Activated CD8-positive, alpha-beta memory T cell treated with anti-CD3 and anti-CD28 coated beads for 4 hours (primary cell): ENCODE data around the gene PXT1.
"Not testable (repeated sequence)": the region's sequence is repeated elsewhere in the genome, so short reads cannot be mapped to it uniquely, and the experiment has no call there.

Source experiments
- DNase-seq, 2 donors: peaks; one replicate each; pipeline ENCODE4 v3.0.0-alpha.2; 2020; ENCODE audit warnings: low read depth in 2 of 2

PXT1 gene

DNA sequence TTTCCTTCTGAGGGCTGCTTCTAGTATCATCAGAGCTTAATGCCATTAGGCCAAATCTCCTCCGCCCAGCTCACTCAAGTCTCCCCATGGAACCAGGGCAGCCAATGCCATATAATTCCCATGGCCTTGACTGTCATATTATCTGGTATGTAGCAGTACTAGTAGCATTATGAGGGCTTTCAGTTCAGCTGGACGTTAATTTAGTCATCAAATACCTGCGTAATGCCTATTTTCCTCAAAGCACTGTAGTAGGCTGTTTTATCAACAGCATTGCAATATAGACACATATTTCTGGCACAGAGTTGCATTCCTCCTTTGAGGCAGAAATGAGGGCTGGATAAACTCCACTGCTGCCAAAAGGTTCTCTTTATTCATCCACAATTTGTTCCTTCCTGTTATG, 1.8 kb upstream of the PXT1 start:
- DNase-seq: no peak

DNA sequence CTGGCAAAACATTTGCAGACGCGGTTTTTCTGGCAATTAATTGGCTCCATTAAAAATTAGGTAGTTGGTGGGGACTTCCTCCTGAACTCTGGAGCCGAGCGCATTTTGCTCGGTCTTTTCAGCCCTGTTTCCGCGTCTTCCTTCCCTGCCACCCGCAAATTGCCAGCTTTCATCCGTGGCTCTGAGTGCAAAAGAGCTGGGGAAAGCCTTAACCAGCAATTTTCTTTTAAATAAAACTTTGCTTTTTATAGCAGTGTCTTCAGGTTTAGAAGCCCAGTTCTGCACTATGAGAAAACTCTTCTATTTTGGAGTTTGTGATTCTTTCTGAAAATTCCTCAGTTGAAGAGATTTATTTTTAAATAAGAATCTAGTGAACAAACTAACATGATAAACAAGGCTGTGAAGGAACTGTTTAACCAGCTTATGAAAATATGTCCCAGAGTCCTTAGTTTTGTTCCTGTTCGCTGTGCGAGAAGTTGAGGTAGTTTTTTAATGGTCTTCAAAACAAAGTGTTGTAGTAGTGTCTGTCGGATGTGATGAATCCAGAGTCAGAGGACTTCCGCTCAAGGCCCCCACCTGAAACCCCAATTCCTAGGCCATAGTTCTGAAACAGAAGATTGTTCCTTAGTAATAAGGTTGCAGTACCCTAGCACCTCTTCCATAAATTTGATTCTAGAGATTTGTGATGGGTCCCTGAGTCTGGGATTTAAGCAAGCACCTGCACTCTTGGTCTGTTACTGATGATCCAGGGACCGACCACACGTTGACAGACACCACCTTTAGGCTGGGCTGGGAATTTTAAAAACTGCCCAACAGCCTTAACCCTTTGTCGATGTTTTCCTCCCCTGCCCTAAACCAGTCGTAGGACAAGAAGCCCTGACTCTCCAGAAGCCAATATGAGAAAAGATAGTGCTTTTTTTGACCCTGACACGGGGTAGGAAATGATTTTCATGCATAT, 1.1 kb upstream of the PXT1 start:
- no peak for DNase-seq

DNA sequence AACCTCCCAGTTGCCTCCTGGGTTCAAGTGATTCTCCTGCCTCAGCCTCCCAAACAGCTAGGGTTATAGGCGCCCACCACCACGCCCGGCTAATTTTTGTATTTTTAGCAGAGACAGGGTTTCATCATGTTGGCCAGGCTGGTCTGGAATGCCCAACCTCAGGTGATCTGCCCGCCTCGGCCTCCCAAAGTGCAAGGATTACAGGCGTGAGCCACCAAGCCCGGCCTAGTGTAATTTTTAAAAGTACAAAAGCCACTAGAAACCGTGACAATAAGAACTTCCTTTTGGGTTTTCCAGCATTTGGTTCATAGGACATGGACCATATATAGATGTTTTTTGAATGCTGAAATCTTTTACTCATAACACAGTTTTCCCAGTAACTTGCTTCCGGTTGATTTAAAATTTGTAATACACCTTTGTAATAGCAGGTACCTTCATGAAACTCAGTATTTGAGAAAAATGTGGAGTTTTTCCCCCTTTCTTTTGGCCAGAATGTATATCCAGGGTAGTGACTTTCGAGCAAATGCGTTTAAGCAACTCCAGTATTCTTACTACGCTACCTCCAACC, 467 bp downstream of the PXT1 start:
- no peak for DNase-seq

DNA sequence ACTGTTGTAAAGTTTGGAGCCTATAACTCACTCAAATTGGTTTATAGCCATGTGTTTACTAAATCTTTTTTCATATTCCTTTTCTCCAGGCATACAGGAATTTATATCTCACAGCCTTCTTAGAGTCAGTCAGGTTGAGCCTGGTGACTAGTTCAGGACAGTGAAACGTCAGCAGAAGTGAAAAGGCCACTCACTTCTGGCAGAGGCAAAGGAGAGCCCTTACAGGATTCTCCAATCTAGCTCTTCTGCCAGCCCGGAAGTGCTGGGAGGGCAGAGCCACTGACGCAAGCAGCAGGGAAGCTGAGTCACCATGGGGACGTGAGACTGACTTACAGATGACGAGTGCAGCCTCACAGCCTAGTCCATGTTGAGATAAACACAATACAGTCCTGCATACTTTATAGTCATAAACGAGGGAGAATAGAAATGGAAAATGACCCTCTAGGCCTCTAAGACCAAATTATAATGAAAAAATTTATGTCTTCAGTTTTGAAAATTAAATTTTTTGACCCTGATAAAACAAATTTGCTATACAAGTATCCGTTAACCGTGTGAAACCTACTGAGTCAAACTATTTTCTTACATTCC, 1.3 kb downstream of the PXT1 start:
- DNase-seq: peak; percentile 70 to 79

DNA sequence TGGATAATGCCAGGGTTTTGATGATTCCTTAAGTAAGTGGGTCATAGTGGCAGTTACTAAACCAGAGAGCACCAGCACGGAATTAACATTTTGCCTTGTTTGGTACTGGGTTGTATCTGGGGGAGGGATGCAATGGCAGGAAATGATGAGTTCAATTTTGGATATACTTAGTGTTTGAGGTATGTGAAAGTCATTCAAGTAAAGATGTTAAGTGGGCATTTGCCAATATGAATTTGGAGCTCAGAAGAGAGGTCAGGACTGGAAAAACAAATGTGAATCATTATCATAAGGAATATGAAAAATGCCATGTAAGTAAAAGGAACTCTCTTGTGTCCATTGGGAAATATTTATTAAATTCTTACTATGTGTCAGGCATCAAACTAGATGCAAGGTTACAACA, 6.2 kb downstream of the PXT1 start:
- DNase-seq: no peak

DNA sequence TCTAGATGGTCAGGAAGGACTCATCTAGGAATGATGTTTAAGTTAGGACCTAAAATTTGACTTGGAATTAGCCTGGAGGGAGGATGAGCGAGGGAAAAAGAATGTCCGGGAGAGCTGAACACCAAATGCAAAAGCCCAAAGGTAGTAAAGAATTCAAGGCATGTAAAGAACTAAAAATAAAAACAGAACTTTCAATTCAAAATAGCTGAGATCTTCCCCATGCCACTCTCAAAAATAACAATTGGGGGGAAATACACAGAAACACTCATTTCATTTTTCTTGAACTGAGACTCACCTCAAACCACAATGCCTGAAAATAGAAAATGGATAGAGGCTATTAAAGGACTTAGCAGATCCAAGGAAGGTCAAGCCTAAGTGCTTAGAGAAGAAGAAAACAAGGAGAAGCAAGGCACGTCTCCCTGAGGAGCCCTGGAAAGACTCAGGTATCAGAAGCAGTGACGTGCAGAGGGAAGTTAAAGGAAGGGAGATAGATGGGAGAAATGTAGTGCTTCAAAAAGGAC, 10.4 kb downstream of the PXT1 start:
- DNase-seq: no peak

DNA sequence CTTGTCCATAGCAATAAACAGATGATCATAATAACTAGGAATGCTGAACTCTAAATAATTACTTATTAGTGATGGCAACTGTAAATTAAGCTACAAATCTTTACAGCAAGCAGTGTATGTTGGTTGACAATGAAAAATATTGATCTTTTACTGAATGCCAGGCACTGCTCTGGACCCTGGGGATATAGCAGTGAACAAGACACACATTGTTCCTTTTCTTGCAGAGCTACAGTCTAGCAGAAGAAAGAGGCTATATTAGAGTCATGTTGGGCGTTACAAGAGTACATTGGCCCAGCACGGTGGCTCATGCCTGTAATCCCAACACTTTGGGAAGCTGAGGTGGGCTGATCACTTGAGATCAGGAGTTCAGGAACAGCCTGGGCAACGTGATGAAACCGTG, 11.5 kb downstream of the PXT1 start:
- DNase-seq: no peak

DNA sequence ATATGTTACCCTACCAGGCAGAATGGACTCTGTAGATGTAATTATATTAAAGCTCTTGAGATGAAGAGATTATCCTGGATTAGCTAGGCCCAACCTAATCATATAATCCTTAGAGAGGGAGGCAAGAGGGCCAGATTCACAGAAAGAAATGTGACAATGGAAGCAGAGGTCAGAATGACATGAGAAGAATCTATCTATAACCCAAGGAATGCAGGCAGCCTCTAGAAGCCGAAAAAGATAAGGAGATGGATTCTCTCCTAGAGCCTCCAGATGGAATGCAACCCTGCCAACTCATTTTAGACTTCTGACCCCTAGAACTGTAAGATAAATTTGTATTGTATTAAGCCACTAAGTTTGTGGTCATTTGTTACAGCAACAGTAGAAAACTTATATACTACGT, 12.3 kb downstream of the PXT1 start:
- DNase-seq: no peak

DNA sequence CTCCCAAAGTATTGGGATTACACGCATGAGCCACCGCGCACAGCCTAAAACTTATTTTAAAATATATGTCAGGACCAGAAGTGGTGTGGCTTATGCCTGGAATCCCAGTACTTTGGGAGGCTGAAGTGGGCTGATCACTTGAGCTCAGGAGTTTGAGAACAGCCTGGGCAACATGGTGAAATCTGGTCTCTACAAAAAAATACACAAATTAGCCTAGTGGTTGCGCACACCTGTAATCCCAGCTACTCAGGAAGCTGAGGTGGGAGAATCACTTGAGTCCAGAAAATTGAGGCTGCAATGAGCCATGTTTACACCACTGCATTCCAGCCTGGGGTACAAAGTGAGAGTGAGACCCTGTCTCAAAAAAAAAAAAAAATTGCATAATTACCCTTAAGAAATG, 13.7 kb downstream of the PXT1 start:
- no peak for DNase-seq

DNA sequence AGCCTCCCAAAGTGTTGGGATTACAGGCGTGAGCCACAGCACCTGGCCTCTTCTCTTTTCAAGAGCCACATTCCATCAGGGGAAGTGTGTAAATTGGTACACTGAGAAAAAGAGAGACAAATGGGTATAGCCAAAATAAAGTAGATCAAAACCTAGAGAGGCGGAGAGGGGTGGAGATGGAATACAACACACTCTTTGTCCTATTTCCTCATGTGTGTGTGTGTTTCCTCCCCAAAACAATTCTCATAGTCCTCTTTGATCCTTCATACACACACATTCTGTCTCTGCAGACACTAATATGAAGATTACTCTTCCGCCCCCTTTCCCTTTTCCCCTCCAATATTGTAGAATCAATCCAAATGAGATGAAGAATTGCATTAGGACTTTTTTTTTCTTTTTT, 16.0 kb downstream of the PXT1 start:
- no peak for DNase-seq

DNA sequence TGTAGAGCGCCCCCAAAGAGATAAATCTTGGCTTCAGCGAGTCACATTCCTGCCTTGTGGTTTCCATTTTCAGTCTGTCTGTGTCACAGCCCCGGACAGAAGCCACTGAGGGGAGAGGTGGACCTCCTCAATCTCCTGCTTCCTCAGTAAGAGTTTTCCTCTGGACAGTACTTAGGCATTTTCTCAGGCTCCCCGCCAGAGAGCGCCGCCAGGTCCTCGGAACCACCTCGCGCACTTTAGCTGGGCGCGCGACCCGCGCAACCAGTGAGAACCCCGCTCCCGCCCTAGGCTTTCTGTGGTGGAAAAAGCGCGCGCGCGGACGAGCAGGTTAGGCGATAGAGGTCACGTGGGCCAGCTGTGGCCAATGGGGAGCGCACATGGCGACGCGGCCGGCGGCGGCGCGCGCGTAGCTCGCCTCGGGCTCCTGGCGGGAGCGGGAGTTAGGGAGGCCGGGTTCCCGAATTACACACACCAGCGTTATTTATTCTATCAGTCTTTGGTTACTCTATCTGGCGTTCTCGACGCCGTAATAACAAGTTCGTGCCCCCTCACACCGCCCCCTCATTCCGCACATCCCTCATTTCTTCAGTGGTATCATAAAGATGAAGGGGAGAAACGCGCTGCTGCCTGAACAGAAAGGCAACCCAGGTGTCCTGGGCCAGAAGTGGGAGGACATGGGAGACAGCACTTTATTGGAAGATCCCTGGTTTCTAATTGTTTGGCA, 19.4 kb downstream of the PXT1 start:
- peak; percentile 94 to 96 for DNase-seq

DNA sequence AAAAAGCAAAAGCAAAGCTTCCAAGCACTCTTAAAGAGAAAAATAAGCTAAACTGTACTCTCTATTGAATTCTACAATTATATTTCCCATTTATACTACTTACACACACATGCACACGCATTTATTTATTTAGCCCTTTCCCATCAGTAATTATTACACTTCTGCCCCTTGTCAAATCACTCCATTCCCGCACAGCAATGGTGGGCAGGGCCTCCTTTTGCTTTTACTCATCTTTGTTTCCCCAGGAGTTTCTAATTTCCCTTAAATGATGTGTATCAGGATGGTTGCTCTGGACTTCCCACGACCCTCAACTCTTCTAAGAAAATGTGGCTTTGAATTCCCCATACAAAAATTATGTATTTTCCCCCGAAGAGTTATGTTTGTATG, 19.9 kb downstream of the PXT1 start:
- no peak for DNase-seq

DNA sequence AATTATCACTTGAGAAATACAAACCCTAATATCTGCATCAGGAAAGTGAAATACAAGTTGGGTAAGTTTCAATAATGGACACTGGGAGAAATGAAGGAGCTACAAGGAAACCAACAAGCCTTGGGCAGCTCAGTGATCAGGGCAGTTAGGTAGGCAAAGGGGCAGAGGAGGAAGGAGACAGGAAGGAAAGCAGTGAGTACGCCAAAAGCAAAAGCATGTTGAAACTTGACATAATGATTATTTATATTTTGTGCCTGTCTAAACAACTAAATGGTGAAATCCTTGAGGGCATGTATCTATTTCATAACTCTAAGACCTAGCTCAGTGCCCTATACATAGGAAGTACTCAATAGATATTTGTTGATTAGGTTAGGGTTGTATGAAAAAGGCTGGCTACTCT, 23.3 kb downstream of the PXT1 start:
- no peak for DNase-seq

DNA sequence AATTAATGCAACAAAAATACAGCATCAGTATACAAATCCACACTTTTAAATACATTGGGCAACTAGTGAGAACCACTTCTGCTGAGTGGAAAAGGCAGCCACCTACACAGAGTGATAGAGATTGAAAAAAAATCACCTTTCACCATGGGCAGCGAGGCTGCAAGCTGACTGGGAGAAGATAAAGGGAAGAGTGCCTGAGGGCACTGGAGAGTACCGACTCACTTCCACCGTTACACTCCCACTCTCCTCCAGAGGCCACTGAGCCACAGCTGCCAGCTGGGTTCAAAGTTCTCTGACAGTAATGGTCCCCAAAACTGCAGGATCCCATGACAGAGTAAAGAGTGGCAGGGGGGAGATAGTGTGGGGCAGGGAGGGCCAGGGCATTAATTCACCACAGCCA, 24.1 kb downstream of the PXT1 start:
- DNase-seq: no peak

DNA sequence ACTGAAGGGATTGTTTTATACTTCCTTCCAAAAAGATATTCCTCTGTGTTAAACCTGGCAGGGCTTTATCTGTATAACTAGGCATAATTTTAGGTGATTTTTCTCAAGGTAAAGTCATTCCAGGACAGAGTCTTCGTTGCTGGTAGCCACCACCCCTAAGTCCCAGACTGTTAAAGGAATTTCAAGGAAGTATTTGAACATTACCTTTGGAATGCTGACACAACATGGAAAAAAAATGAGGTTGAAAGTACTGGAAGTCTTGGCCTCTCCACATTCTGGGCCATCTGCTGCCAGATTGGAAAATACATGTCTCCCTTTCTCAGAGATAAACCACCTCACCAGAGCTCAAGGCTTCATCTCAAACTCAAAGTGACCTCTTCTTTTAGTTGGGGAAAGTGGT, 28.2 kb downstream of the PXT1 start:
- no peak for DNase-seq

DNA sequence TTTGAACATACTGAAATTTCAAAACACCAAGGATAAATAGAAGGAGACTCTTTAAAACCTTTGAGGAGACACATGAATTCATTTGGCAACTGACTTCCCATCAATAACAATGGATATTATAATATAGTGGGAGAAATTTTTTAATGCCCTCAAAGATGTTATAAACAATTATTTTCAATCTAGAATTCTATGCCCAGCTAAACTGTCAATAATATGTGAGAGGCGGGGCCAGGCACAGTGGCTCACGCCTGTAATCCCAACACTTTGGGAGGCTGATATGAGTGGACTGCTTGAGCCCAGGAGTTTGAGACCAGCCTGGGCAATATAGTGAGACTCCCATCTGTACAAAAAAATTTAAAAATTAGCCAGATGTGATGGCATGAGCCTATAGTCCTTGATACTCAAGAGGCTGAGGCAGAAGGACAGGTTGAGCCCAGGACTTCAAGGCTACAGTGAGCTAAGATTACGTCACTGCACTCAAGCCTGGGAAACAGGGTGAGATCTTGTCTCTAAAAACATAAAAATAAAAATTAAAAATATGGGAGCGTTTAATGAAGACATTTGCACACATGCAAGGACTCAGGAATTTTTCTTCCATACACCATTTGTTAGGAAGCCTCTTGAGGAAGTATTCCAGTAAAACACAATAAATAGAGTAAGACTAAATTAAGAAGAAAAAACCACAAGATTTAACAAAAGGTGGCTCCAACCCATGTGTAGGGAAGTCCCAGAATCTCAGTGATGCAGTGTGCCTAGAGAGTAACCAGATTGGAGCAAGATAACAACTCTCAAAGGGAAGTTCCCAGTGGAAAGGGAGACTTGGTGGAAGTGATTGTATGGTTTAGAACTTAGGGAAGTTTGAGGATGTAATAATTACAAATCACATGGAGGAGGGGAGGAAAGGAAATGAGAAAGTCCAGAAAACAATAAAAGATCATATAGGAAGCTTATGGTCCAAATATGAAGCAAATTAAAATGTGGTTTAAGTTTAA, 28.9 kb downstream of the PXT1 start:
- DNase-seq: no peak

DNA sequence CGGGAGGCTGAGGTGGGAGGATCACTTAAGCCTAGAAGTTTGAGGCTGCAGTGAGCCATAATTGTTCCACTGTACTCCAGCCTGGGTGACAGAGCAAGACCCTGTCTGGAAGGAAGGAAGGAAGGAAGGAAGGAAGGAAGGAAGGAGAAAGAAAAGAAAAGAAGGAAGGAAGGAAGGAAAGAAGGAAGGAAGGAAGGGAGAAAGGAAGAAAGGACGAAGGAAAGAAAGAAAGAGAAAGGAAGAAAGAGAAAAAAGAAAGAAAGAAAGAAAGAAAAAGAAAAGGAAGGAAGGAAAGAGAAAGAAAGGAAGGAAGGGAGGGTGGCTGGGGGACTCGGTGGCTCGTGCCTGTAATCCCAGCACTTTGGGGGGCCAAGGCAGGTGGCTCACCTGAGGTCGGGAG, 32.9 kb downstream of the PXT1 start:
- not testable (repeated sequence) for DNase-seq

DNA sequence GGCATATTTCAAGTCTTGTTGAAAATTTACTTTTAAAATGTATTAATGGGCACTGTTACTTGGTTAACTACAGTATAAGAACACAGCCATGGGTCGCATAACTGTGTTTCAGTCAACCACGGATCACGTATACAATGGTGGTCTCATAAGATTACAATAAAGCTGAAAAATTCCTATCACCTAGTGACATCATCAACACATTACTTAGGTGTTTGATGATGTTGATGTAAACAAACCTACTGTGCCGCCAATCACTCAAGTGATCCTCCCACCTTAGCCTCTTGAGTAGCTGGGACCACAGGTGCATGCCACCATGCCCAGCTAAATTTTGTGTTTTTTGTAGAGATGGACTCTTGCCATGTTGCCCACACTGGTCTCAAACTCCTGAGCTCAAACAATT, 38.5 kb downstream of the PXT1 start:
- DNase-seq: no peak

DNA sequence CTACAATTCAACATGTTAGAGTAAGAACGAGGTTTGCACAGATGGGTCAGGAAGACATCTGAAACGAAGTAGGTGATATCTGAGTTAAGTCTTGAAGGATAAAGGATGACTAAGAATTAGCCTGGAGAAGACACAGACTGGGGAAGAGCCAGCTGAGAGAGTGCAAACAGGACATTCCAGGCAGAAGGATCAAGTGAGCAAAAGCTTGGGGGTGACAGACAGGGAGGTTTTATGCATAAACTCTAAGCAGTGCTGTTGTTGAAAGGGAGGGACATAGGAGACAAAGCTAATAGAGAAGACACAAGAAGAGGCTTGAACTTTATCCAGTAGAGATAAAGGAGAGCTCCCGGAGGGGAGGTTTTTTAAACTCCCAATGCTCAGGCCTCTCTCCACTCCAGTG, 40.2 kb downstream of the PXT1 start:
- no peak for DNase-seq

DNA sequence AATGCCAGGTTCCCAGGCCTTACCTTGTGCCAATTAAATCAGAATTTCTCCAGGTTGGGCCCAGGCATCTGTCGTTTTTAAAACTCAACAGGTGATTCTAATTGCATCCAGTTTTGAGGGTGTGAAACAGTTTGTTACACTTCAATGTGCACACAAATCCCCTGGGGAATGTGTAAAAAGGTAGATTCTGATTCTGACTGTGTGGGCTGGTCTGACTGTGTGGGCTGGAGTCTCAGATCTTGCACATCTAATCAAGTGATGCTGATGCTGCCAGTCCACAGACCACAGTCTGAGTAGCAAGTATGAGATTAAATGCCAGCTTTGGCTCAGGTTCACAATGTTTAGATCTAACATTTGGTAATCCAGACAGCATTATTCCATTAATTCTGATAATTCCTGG, 42.7 kb downstream of the PXT1 start:
- DNase-seq: no peak

DNA sequence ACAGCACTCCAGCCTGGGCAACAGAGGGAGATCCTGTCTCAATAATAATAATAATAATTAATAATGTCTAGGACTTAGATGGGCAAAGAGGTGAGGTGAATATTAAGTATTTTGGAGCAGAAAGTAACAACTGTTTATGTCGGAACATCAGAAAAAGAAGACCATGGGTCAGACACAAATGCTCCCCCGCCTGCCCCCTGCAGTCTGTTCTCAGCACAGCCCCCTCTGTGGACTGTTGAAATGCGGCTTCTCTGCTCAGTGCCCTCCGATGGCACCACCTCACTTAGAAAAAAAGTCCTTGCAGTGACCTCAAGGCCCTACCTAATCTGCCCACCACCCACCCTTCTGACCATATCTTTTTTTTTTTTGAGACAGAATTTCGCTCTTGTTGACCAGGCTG, 50.0 kb downstream of the PXT1 start:
- DNase-seq: no peak
